IMR-90 (cell line): ENCODE results near the gene NKAIN4. TPM values are rescaled to one million over a fixed set of nuclear protein-coding genes. Genes with fewer than 3 reads are reported as not detected.

Source experiments
- ATAC-seq: fragments of 200-7000 bp; cut with Tn5 transposase; 2 replicates; pipeline ENCODE4 v1.9.1; 2020; ENCODE audit warnings: low read depth, mild to moderate bottlenecking, moderate library complexity
- BruUV-seq: library from RNA; stranded (reverse); fragments of 400-500 nt; replicated peaks from 2 replicates; lab custom pipeline; 2021; lab: Mats Ljungman, UMichigan
- CTCF ChIA-PET: fragments of 300-600 bp; formaldehyde crosslinking; extraction: SDS; loops from one replicate; lab custom pipeline; 2021; ENCODE audit warnings: antibody characterized with exemption; lab: Yijun Ruan, JAX
- POLR2A ChIA-PET: fragments of 300-600 bp; sonication (Branson Sonifier 250); formaldehyde crosslinking; loops from one replicate; lab custom pipeline; 2022; ENCODE audit warnings: antibody characterized with exemption; ENCODE audit not compliant: unreplicated experiment; lab: Charles Lee
- DNase-seq: peaks from one replicate; pipeline ENCODE4 v3.0.0; 2013
- H2AFZ ChIP-seq: replicated peaks from 2 replicates; pipeline ENCODE3; 2013; ENCODE audit warnings: low read length, mild to moderate bottlenecking; ENCODE audit not compliant: poor library complexity
- H2AK5ac ChIP-seq: 2 replicates; pipeline ENCODE4 v1.6.1; 2013; ENCODE audit warnings: low read depth, low read length, inconsistent platforms
- H2AK9ac ChIP-seq: replicated peaks from 2 replicates; pipeline ENCODE3; 2013; ENCODE audit warnings: mild to moderate bottlenecking, low read depth, low read length, moderate library complexity; ENCODE audit not compliant: poor library complexity
- H2BK120ac ChIP-seq: 2 replicates; pipeline ENCODE4 v1.6.1; 2013; ENCODE audit warnings: low read depth, low read length, inconsistent platforms
- H2BK15ac ChIP-seq: 3 replicates; pipeline ENCODE4 v1.6.1; 2013; ENCODE audit warnings: low read depth, low read length, inconsistent platforms
- H2BK20ac ChIP-seq: 2 replicates; pipeline ENCODE4 v1.6.1; 2013; ENCODE audit warnings: low read depth, mild to moderate bottlenecking, inconsistent platforms, low read length, moderate library complexity
- H2BK5ac ChIP-seq: 2 replicates; pipeline ENCODE4 v1.6.1; 2013; ENCODE audit warnings: mild to moderate bottlenecking, low read depth, low read length, inconsistent platforms; ENCODE audit not compliant: poor library complexity, severe bottlenecking
- H3K14ac ChIP-seq: replicated peaks from 2 replicates; pipeline ENCODE4 v1.6.1; 2013; ENCODE audit warnings: low read depth, low read length, inconsistent platforms
- H3K18ac ChIP-seq: 2 replicates; pipeline ENCODE4 v1.6.1; 2013; ENCODE audit warnings: low read depth, low read length, control low read depth
- H3K23ac ChIP-seq: 2 replicates; pipeline ENCODE4 v1.6.1; 2013; ENCODE audit warnings: low read depth, low read length, inconsistent platforms
- H3K27ac ChIP-seq: 2 replicates; pipeline ENCODE4 v1.5.1; 2013; ENCODE audit warnings: mild to moderate bottlenecking, control low read depth, low read length; ENCODE audit not compliant: insufficient read depth
- H3K27me3 ChIP-seq: 2 replicates; pipeline ENCODE4 v1.6.1; 2013; ENCODE audit warnings: low read length; ENCODE audit not compliant: control insufficient read depth, insufficient read depth
- H3K36me3 ChIP-seq: 2 replicates; pipeline ENCODE4 v1.6.1; 2013; ENCODE audit warnings: low read length, mixed read lengths; ENCODE audit not compliant: control insufficient read depth, insufficient read depth
- H3K4ac ChIP-seq: 2 replicates; pipeline ENCODE4 v1.6.1; 2013; ENCODE audit warnings: low read depth, low read length, inconsistent platforms
- H3K4me1 ChIP-seq: 2 replicates; pipeline ENCODE4 v1.6.1; 2013; ENCODE audit warnings: low read length, mixed read lengths; ENCODE audit not compliant: control insufficient read depth, insufficient read depth
- H3K4me2 ChIP-seq: 2 replicates; pipeline ENCODE4 v1.6.1; 2013; ENCODE audit warnings: low read depth, mild to moderate bottlenecking, control low read depth, low read length, moderate library complexity
- H3K4me3 ChIP-seq: 2 replicates; pipeline ENCODE4 v1.5.1; 2013; ENCODE audit warnings: low read depth, mild to moderate bottlenecking, control low read depth, low read length, moderate library complexity; ENCODE audit not compliant: insufficient read depth
- H3K56ac ChIP-seq: 2 replicates; pipeline ENCODE4 v1.6.1; 2013; ENCODE audit warnings: low read length, inconsistent platforms; ENCODE audit not compliant: insufficient read depth; ENCODE audit errors: extremely low read depth
- H3K79me1 ChIP-seq, 2 experiments: 2 replicates each; pipeline ENCODE4 v1.6.1; 2013; ENCODE audit warnings: low read length in 2 of 2, inconsistent platforms in 1 of 2, low read depth in 1 of 2
- H3K9ac ChIP-seq: 2 replicates; pipeline ENCODE4 v1.6.1; 2013; ENCODE audit warnings: low read depth, low read length, control low read depth
- H3K9me1 ChIP-seq: 2 replicates; pipeline ENCODE4 v1.6.1; 2013; ENCODE audit warnings: low read length, inconsistent platforms; ENCODE audit not compliant: insufficient read depth
- H3K9me3 ChIP-seq: 2 replicates; pipeline ENCODE4 v1.6.1; 2013; ENCODE audit warnings: low read length; ENCODE audit not compliant: control insufficient read depth, insufficient read depth
- H4K20me1 ChIP-seq: 2 replicates; pipeline ENCODE4 v1.6.1; 2013; ENCODE audit warnings: low read length, inconsistent platforms; ENCODE audit not compliant: insufficient read depth
- H4K5ac ChIP-seq: 2 replicates; pipeline ENCODE4 v1.6.1; 2013; ENCODE audit warnings: mild to moderate bottlenecking, low read depth, low read length, control low read depth
- H4K8ac ChIP-seq, 2 experiments: 2 replicates each; pipeline ENCODE4 v1.6.1; 2013; ENCODE audit warnings: low read depth in 2 of 2, low read length in 2 of 2, control low read depth in 1 of 2, inconsistent platforms in 1 of 2
- H4K91ac ChIP-seq: 2 replicates; pipeline ENCODE4 v1.6.1; 2013; ENCODE audit warnings: low read depth, low read length, inconsistent platforms; ENCODE audit not compliant: insufficient read depth
- CEBPB ChIP-seq: IDR thresholded peaks from 2 replicates; pipeline ENCODE4 v1.6.1; 2012; ENCODE audit warnings: low read depth, low read length, improper control_type of control experiment
- CHD1 ChIP-seq: IDR thresholded peaks from 2 replicates; pipeline ENCODE4 v1.6.1; 2012; ENCODE audit warnings: low read depth, low read length, improper control_type of control experiment
- CTCF ChIP-seq: conservative IDR thresholded peaks from 2 replicates; pipeline ENCODE4 v1.5.1; 2012; ENCODE audit warnings: mild to moderate bottlenecking, low read depth, low read length, improper control_type of control experiment
- ELK1 ChIP-seq: fragments of 150-350 bp; IDR thresholded peaks from 2 replicates; pipeline ENCODE4 v1.6.1; 2016; ENCODE audit warnings: low read depth, mild to moderate bottlenecking, low read length, moderate library complexity, borderline replicate concordance
- FOS ChIP-seq: fragments of 150-350 bp; IDR thresholded peaks from 2 replicates; pipeline ENCODE4 v1.6.1; 2016; ENCODE audit warnings: low read depth, low read length
- MXI1 ChIP-seq: IDR thresholded peaks from 2 replicates; pipeline ENCODE4 v1.6.1; 2012; ENCODE audit warnings: low read depth, mild to moderate bottlenecking, low read length, moderate library complexity, borderline replicate concordance
- NFE2L2 ChIP-seq: fragments of 150-350 bp; IDR thresholded peaks from 2 replicates; pipeline ENCODE4 v1.6.1; 2016; ENCODE audit warnings: low read depth, mild to moderate bottlenecking, low read length
- RAD21 ChIP-seq: IDR thresholded peaks from 2 replicates; pipeline ENCODE4 v1.6.1; 2012; ENCODE audit warnings: low read length, improper control_type of control experiment
- RCOR1 ChIP-seq: IDR thresholded peaks from 2 replicates; pipeline ENCODE4 v1.6.1; 2012; ENCODE audit warnings: mild to moderate bottlenecking, low read length, improper control_type of control experiment; ENCODE audit not compliant: insufficient replicate concordance
- USF2 ChIP-seq: fragments of 150-350 bp; IDR thresholded peaks from 2 replicates; pipeline ENCODE4 v1.6.1; 2017; ENCODE audit warnings: mild to moderate bottlenecking, antibody characterized with exemption, low read length, low read depth
- WGBS, 2 experiments: methylation state at CpG; one replicate each; pipeline versions ENCODE4 v1.1.5 to v1.1.7; 2013; ENCODE audit warnings: missing lambda C conversion rate in 2 of 2; ENCODE audit not compliant: insufficient read length in 1 of 2; ENCODE audit errors: extremely low coverage in 2 of 2; 5-methylcytosine and 5-hydroxymethylcytosine counted together
- dilution Hi-C: fragments of 300-500 bp; cut with HindIII; formaldehyde crosslinking; loops from one replicate; pipeline ENCODE4 v1.14.3; 2018; ENCODE audit warnings: low sequenced_read_pairs; ENCODE audit not compliant: unreplicated experiment
- in situ Hi-C: fragments of 300-500 bp; cut with MboI; formaldehyde crosslinking; loops from 3 replicates; pipeline ENCODE4 v1.14.3; 2019; ENCODE audit warnings: low sequenced_read_pairs, inconsistent platforms, mixed read lengths
- intact Hi-C: fragments of 100-400 bp; cut with micrococcal nuclease; formaldehyde crosslinking; loops from 2 replicates; pipeline ENCODE4 v1.10.0; 2022
- polyA plus RNA-seq, 3 experiments: library from polyadenylated mRNA; depleted of rRNA; stranded (reverse); fragments of >200 nt; gene quantifications; 2 replicates each; pipeline ENCODE4 v1.2.3, GENCODE V29; 2012; ENCODE audit warnings: low replicate concordance in 1 of 3
- total RNA-seq: library from RNA; depleted of rRNA; stranded (reverse); fragments of >200 nt; gene quantifications from 2 replicates; pipeline ENCODE4 v1.2.3, GENCODE V29; 2012

Gene NKAIN4
- total and polyA plus RNA-seq, 2 of the 4 experiments (the other 2 are of a cell fraction): not detected

GRCh38 chr20:63261795-63262528 is 7.7 kb upstream of the NKAIN4 start:
- H2AK5ac ChIP-seq: no peak overlapping the region
- no peak overlapping the region for H3K14ac ChIP-seq
- H4K5ac ChIP-seq: no peak overlapping the region
- H3K4me1 ChIP-seq: no peaks in the 10 kb centered on the region; the same call in 1 of the 2 replicates
- ChIA-PET POLR2A (no interaction called here), CTCF (no interaction called here)
- H3K9ac ChIP-seq: no peak overlapping the region
- H2BK120ac ChIP-seq: no peak overlapping the region
- H3K56ac ChIP-seq: no peak overlapping the region
- BruUV-seq: no TSS peak
- TF ChIP-seq ELK1 (no peak), FOS (no peak), CTCF (no peak), RCOR1 (no peak), NFE2L2 (no peak), CHD1 (no peak), USF2 (no peak), CEBPB (no peak), MXI1 (no peak), RAD21 (no peak)
- H3K9me3 ChIP-seq: peaks cover 2% of the 10 kb centered on the region; the same call in 1 of the 2 replicates
- no peak overlapping the region for H4K8ac ChIP-seq
- H3K36me3 ChIP-seq: no peaks in the 10 kb centered on the region
- no peaks in the 10 kb centered on the region for H3K9me1 ChIP-seq
- WGBS, 2 experiments: 44% methylated on average over 15 of the region's 30 CpGs; no CpG with 5 or more reads in 1 of the 2 experiments
- H2AFZ ChIP-seq: no peak overlapping the region
- DNase-seq (no peak), ATAC-seq (no peak; the same call in 1 of the 2 replicates)
- H3K18ac ChIP-seq: no peak overlapping the region; the same call in 1 of the 2 replicates
- no peak overlapping the region for H4K91ac ChIP-seq
- H3K27me3 ChIP-seq: peaks cover 74% of the 10 kb centered on the region
- intact Hi-C loops (no loop called here), in situ Hi-C loops (no loop called here), dilution Hi-C loops (no loop called here)
- no peaks in the 10 kb centered on the region for H3K79me1 ChIP-seq
- H2AK9ac ChIP-seq: no peak overlapping the region
- H3K4me2 ChIP-seq: no peak overlapping the region; the same call in 1 of the 2 replicates
- no peak overlapping the region for H3K27ac ChIP-seq
- no peak overlapping the region for H2BK20ac ChIP-seq
- no peak overlapping the region for H3K4me3 ChIP-seq
- no peak overlapping the region for H2BK5ac ChIP-seq
- no peak overlapping the region for H3K23ac ChIP-seq
- no peaks in the 10 kb centered on the region; the same call in 1 of the 2 replicates for H4K20me1 ChIP-seq
- H3K4ac ChIP-seq: no peak overlapping the region
- H2BK15ac ChIP-seq: no peak overlapping the region
